Liver (tissue), 9 donors: ENCODE measurements around the gene XRCC5. TPM values are rescaled to one million over a fixed set of nuclear protein-coding genes. Genes with fewer than 3 reads are reported as not detected.

ENCODE experiments used
- DNase-seq: peaks from one replicate; pipeline ENCODE4 v3.0.0-alpha.2; 2017; ENCODE audit warnings: low spot score
- H3K27ac ChIP-seq, 2 donors: one replicate each; pipeline ENCODE4 v1.7.0; 2013; ENCODE audit warnings: inconsistent platforms in 2 of 2, low read length in 2 of 2, control low read depth in 1 of 2, low read depth in 1 of 2, mild to moderate bottlenecking in 1 of 2
- H3K27me3 ChIP-seq, 4 donors: one replicate each; pipeline versions ENCODE4 v1.6.1 to v1.7.0; 2013; ENCODE audit warnings: low read length in 3 of 4, inconsistent platforms in 1 of 4, mild to moderate bottlenecking in 1 of 4, moderate library complexity in 1 of 4; ENCODE audit not compliant: control insufficient read depth in 4 of 4, insufficient read depth in 4 of 4
- H3K36me3 ChIP-seq, 4 donors: one replicate each; pipeline versions ENCODE4 v1.6.1 to v1.7.0; 2013; ENCODE audit warnings: low read length in 3 of 4, mild to moderate bottlenecking in 3 of 4, low read depth in 1 of 4, moderate library complexity in 1 of 4; ENCODE audit not compliant: control insufficient read depth in 4 of 4, insufficient read depth in 3 of 4
- H3K4me1 ChIP-seq, 4 donors: one replicate each; pipeline versions ENCODE4 v1.6.1 to v1.7.0; 2013; ENCODE audit warnings: low read length in 3 of 4, mild to moderate bottlenecking in 3 of 4, moderate library complexity in 1 of 4; ENCODE audit not compliant: control insufficient read depth in 4 of 4, insufficient read depth in 4 of 4
- H3K4me3 ChIP-seq, 3 donors: one replicate each; pipeline versions ENCODE4 v1.6.1 to v1.7.0; 2013; ENCODE audit warnings: low read length in 3 of 3, control low read depth in 1 of 3, low read depth in 1 of 3, mild to moderate bottlenecking in 1 of 3
- H3K9ac ChIP-seq, 2 donors: one replicate each; pipeline ENCODE4 v1.7.0; 2013; ENCODE audit warnings: low read length in 2 of 2, mild to moderate bottlenecking in 2 of 2, moderate library complexity in 2 of 2, control low read depth in 1 of 2, low read depth in 1 of 2
- H3K9me3 ChIP-seq, 4 donors: one replicate each; pipeline versions ENCODE4 v1.6.1 to v1.7.0; 2013; ENCODE audit warnings: low read length in 3 of 4; ENCODE audit not compliant: control insufficient read depth in 4 of 4
- ATF3 ChIP-seq: IDR thresholded peaks from 2 replicates; pipeline ENCODE4 v1.6.1; 2016; ENCODE audit warnings: antibody characterized with exemption
- CTCF ChIP-seq: fragments of 150-350 bp; IDR thresholded peaks from 2 replicates; pipeline ENCODE4 v1.5.1; 2017; ENCODE audit warnings: improper control_type of control experiment, low read depth, low read length; ENCODE audit not compliant: missing input control
- EGR1 ChIP-seq, 2 donors: IDR thresholded peaks; 2 replicates each; pipeline ENCODE4 v1.6.1; 2016 to 2018; ENCODE audit warnings: antibody characterized with exemption in 2 of 2, low read depth in 2 of 2
- FOXA1 ChIP-seq: IDR thresholded peaks from 2 replicates; pipeline ENCODE4 v1.6.1; 2016; ENCODE audit warnings: antibody characterized with exemption
- FOXA2 ChIP-seq: IDR thresholded peaks from 2 replicates; pipeline ENCODE4 v1.6.1; 2016; ENCODE audit warnings: antibody characterized with exemption
- GABPA ChIP-seq, 2 donors: IDR thresholded peaks in 1 of 2; conservative IDR thresholded peaks in 1 of 2; 2 replicates each; pipeline ENCODE4 v1.6.1; 2016; ENCODE audit warnings: antibody characterized with exemption in 2 of 2, mild to moderate bottlenecking in 1 of 2, moderate library complexity in 1 of 2
- HNF4A ChIP-seq, 2 donors: conservative IDR thresholded peaks; 2 replicates each; pipeline ENCODE4 v1.6.1; 2016; ENCODE audit warnings: antibody characterized with exemption in 2 of 2, mild to moderate bottlenecking in 2 of 2
- HNF4G ChIP-seq: IDR thresholded peaks from 2 replicates; pipeline ENCODE4 v1.6.1; 2016; ENCODE audit warnings: antibody characterized with exemption
- JUND ChIP-seq, 2 donors: IDR thresholded peaks; 2 replicates each; pipeline ENCODE4 v1.6.1; 2016; ENCODE audit warnings: antibody characterized with exemption in 2 of 2
- MAX ChIP-seq: IDR thresholded peaks from 2 replicates; pipeline ENCODE4 v1.6.1; 2016; ENCODE audit warnings: antibody characterized with exemption
- NR2F2 ChIP-seq: IDR thresholded peaks from 2 replicates; pipeline ENCODE4 v1.6.1; 2016; ENCODE audit warnings: antibody characterized with exemption
- RAD21 ChIP-seq, 2 donors: IDR thresholded peaks; 2 replicates each; pipeline ENCODE4 v1.6.1; 2016; ENCODE audit warnings: antibody characterized with exemption in 2 of 2, mild to moderate bottlenecking in 2 of 2
- REST ChIP-seq: IDR thresholded peaks from 2 replicates; pipeline ENCODE4 v1.6.1; 2016; ENCODE audit warnings: antibody characterized with exemption, mild to moderate bottlenecking
- RXRA ChIP-seq, 2 donors: IDR thresholded peaks; 2 replicates each; pipeline ENCODE4 v1.6.1; 2017 to 2018; ENCODE audit warnings: antibody characterized with exemption in 2 of 2, mild to moderate bottlenecking in 1 of 2
- SP1 ChIP-seq: IDR thresholded peaks from 2 replicates; pipeline ENCODE4 v1.6.1; 2018; ENCODE audit warnings: antibody characterized with exemption, mild to moderate bottlenecking
- ZBTB33 ChIP-seq: IDR thresholded peaks from 2 replicates; pipeline ENCODE4 v1.6.1; 2016; ENCODE audit warnings: antibody characterized with exemption
- WGBS: extraction: QIAGEN DNeasy Blood & Tissue Kit; methylation state at CpG from one replicate; pipeline ENCODE4 v1.1.7; 2013; 5-methylcytosine and 5-hydroxymethylcytosine counted together
- polyA plus RNA-seq, 2 donors: library from polyadenylated mRNA; stranded (reverse) in 1 of 2; unstranded in 1 of 2; fragments of 200-250 nt in 1 of 2; fragments of >200 nt in 1 of 2; fragmentation: Nextera tagmentation in 1 of 2; extraction: Ambion mirVana in 1 of 2; gene quantifications; one replicate each; pipeline versions ENCODE4 v1.2.1 to v1.2.3, GENCODE V29; 2013 to 2015
- total RNA-seq, 2 donors: library from RNA; depleted of rRNA; stranded (reverse); fragments of >200 nt; gene quantifications; one replicate each; pipeline ENCODE4 v1.2.3, GENCODE V29; 2014
- donor health status: healthy.
- donor health status: healthy.
- donor health status: healthy.
- donor health status: healthy.
- donor health status: healthy.

Gene XRCC5
- total and polyA plus RNA-seq, 4 donors, result 63.7 to 140 (median 84.5) TPM

GRCh38 chr2:216151313-216152025, 42.3 kb downstream of the XRCC5 start:
- no peaks in the 10 kb centered on the region for H3K9me3 ChIP-seq
- TF ChIP-seq RAD21 (IDR thresholded peaks at IDR 0.05) (peak; percentile 35), GABPA (IDR thresholded peaks at IDR 0.05 in 1 of 2, conservative IDR thresholded peaks at IDR 0.05 in 1 of 2) (no peak)
- no peak overlapping the region for H3K4me3 ChIP-seq
- no peak for DNase-seq
- 94% methylated on average over 7 of the region's 7 CpGs for WGBS
- H3K9ac ChIP-seq, result no peak overlapping the region
- H3K36me3 ChIP-seq, result peaks cover 9 to 74% (median 61%) of the 10 kb centered on the region in 4 donors
- H3K4me1 ChIP-seq, result peaks cover 0 to 10% (median 7%) of the 10 kb centered on the region in 4 donors
- H3K27ac ChIP-seq, result no peak overlapping the region
- H3K27me3 ChIP-seq, result no peaks in the 10 kb centered on the region

GRCh38 chr2:216155954-216156353, 46.8 kb downstream of the XRCC5 start:
- Histone ChIP-seq H3K27ac (no peak overlapping the region), H3K4me1 (no peaks in the 10 kb centered on the region), H3K4me3 (no peak overlapping the region), H3K36me3 (peaks cover 10 to 64% (median 50%) of the 10 kb centered on the region in 4 donors), H3K9ac (no peak overlapping the region), H3K27me3 (no peaks in the 10 kb centered on the region), H3K9me3 (no peaks in the 10 kb centered on the region)
- TF ChIP-seq ZBTB33 (no peak), JUND (IDR thresholded peaks at IDR 0.05) (no peak), MAX (no peak), EGR1 (IDR thresholded peaks at IDR 0.05; ENCODE audit: low read depth in 2 of 2) (no peak), HNF4A (conservative IDR thresholded peaks at IDR 0.05) (no peak), RAD21 (IDR thresholded peaks at IDR 0.05) (no peak), NR2F2 (no peak), GABPA (IDR thresholded peaks at IDR 0.05 in 1 of 2, conservative IDR thresholded peaks at IDR 0.05 in 1 of 2) (no peak), RXRA (IDR thresholded peaks at IDR 0.05) (no peak), SP1 (no peak), ATF3 (no peak), FOXA1 (no peak), HNF4G (no peak)
- DNase-seq, result no peak
- WGBS, result 94% methylated on average over 3 of the region's 3 CpGs

- 97% methylated on average over 13 of the region's 13 CpGs for WGBS
- H3K9ac ChIP-seq, result no peak overlapping the region
- H3K27ac ChIP-seq, result no peak overlapping the region
- TF ChIP-seq EGR1 (IDR thresholded peaks at IDR 0.05; ENCODE audit: low read depth in 2 of 2), result no peak
- TF ChIP-seq HNF4G, result no peak
- TF ChIP-seq NR2F2, result no peak
- no peak for TF ChIP-seq CTCF
- no peak for TF ChIP-seq REST
- no peak for TF ChIP-seq ATF3
- no peak for TF ChIP-seq RXRA (IDR thresholded peaks at IDR 0.05)
- no peak for TF ChIP-seq ZBTB33
- no peak for TF ChIP-seq GABPA (IDR thresholded peaks at IDR 0.05 in 1 of 2, conservative IDR thresholded peaks at IDR 0.05 in 1 of 2)
- no peak for TF ChIP-seq FOXA2
- H3K9me3 ChIP-seq, result no peaks in the 10 kb centered on the region
- DNase-seq, result no peak
- no peaks in the 10 kb centered on the region for H3K27me3 ChIP-seq
- peaks cover 8 to 64% (median 48%) of the 10 kb centered on the region in 4 donors for H3K36me3 ChIP-seq
- H3K4me3 ChIP-seq, result no peak overlapping the region
- H3K4me1 ChIP-seq, result no peaks in the 10 kb centered on the region
Observed at GRCh38 chr2:216156822-216157221, 47.7 kb downstream of the XRCC5 start.
